Esophagus (tissue), 2 donors: Measurements from ENCODE around the gene CHST14. TPM values are rescaled to one million over a fixed set of nuclear protein-coding genes. Genes with fewer than 3 reads are reported as not detected.

Experiments
- H3K27ac ChIP-seq, 2 donors: one replicate each; pipeline ENCODE4 v1.5.1; 2013; ENCODE audit warnings: low read depth in 2 of 2, mild to moderate bottlenecking in 2 of 2, inconsistent platforms in 1 of 2, low read length in 1 of 2, moderate library complexity in 1 of 2
- H3K27me3 ChIP-seq, 2 donors: one replicate each; pipeline ENCODE4 v1.6.1; 2013; ENCODE audit warnings: low read length in 2 of 2, control low read depth in 1 of 2, mild to moderate bottlenecking in 1 of 2; ENCODE audit not compliant: insufficient read depth in 2 of 2, control insufficient read depth in 1 of 2
- H3K36me3 ChIP-seq, 2 donors: one replicate each; pipeline ENCODE4 v1.6.1; 2013; ENCODE audit warnings: low read length in 1 of 2; ENCODE audit not compliant: control insufficient read depth in 2 of 2, insufficient read depth in 2 of 2
- H3K4me1 ChIP-seq, 2 donors: one replicate each; pipeline ENCODE4 v1.6.1; 2013; ENCODE audit warnings: low read length in 1 of 2; ENCODE audit not compliant: control insufficient read depth in 2 of 2, insufficient read depth in 2 of 2
- H3K4me3 ChIP-seq, 2 donors: one replicate each; pipeline ENCODE4 v1.5.1; 2013; ENCODE audit warnings: low read length in 2 of 2, mild to moderate bottlenecking in 2 of 2, low read depth in 1 of 2, moderate library complexity in 1 of 2
- H3K9me3 ChIP-seq, 2 donors: one replicate each; pipeline ENCODE4 v1.6.1; 2013; ENCODE audit warnings: mild to moderate bottlenecking in 2 of 2, low read depth in 1 of 2, low read length in 1 of 2, moderate library complexity in 1 of 2; ENCODE audit not compliant: control insufficient read depth in 2 of 2, insufficient read depth in 1 of 2
- WGBS, 2 donors: extraction: QIAGEN DNeasy Blood & Tissue Kit; methylation state at CpG; one replicate each; pipeline ENCODE4 v1.1.7; 2013; 5-methylcytosine and 5-hydroxymethylcytosine counted together
- polyA plus RNA-seq, 2 donors: library from polyadenylated mRNA; stranded (reverse); fragments of 200-250 nt; gene quantifications; one replicate each; pipeline ENCODE4 v1.2.3, GENCODE V29; 2013
- donor health status: healthy with polysubstance abuse.
- donor health status: Bipolar disorder and iron deficiency.

The CHST14 gene
- polyA plus RNA-seq, 2 donors = 4.3 to 4.4 TPM

- Histone ChIP-seq H3K27me3 (no peaks in the 10 kb centered on the region), H3K27ac (no peak overlapping the region), H3K9me3 (no peaks in the 10 kb centered on the region), H3K4me3 (no peak overlapping the region), H3K36me3 (no peaks in the 10 kb centered on the region), H3K4me1 (no peaks in the 10 kb centered on the region)
- 67 to 75% methylated on average over 4 of the region's 4 CpGs for WGBS, 2 donors
These were observed 30.0 kb downstream of the CHST14 start for GRCh38 chr15:40500568-40501330.

- Histone ChIP-seq H3K9me3 (no peaks in the 10 kb centered on the region), H3K27ac (no peak overlapping the region), H3K36me3 (no peaks in the 10 kb centered on the region), H3K4me1 (no peaks in the 10 kb centered on the region), H3K4me3 (no peak overlapping the region), H3K27me3 (no peaks in the 10 kb centered on the region)
- WGBS, 2 donors = 70 to 75% methylated on average over 6 of the region's 6 CpGs
These were observed 30.7 kb downstream of the CHST14 start for GRCh38 chr15:40501487-40501886.

GRCh38 chr15:40506964-40507571 is 36.3 kb downstream of the CHST14 start:
- peak overlapping the region in 1 of 2 donors; percentile 23 for H3K4me3 ChIP-seq
- no peaks in the 10 kb centered on the region for H3K27me3 ChIP-seq
- H3K36me3 ChIP-seq = no peaks in the 10 kb centered on the region
- H3K4me1 ChIP-seq = peaks cover 8% of the 10 kb centered on the region in 2 donors
- H3K9me3 ChIP-seq = no peaks in the 10 kb centered on the region
- WGBS, 2 donors = 4 to 7% methylated on average over 29 to 30 of the region's 30 CpGs
- no peak overlapping the region for H3K27ac ChIP-seq

- Histone ChIP-seq H3K9me3 (no peaks in the 10 kb centered on the region), H3K27me3 (no peaks in the 10 kb centered on the region), H3K4me3 (no peak overlapping the region), H3K4me1 (peaks cover 9% of the 10 kb centered on the region in 2 donors), H3K36me3 (no peaks in the 10 kb centered on the region), H3K27ac (no peak overlapping the region)
- WGBS, 2 donors = 88 to 89% methylated on average over 1 of the region's 1 CpG
These were observed 37.4 kb downstream of the CHST14 start for GRCh38 chr15:40508216-40508615.

GRCh38 chr15:40510201-40510600 is 39.4 kb downstream of the CHST14 start:
- no peaks in the 10 kb centered on the region for H3K27me3 ChIP-seq
- no peak overlapping the region for H3K4me3 ChIP-seq
- no peaks in the 10 kb centered on the region for H3K36me3 ChIP-seq
- H3K9me3 ChIP-seq = no peaks in the 10 kb centered on the region
- H3K27ac ChIP-seq = no peak overlapping the region
- H3K4me1 ChIP-seq = peaks cover 9% of the 10 kb centered on the region in 2 donors
- 76 to 86% methylated on average over 2 of the region's 2 CpGs for WGBS, 2 donors

GRCh38 chr15:40511093-40511471 is 40.3 kb downstream of the CHST14 start:
- H3K9me3 ChIP-seq = no peaks in the 10 kb centered on the region
- peak overlapping the region; percentile 8 to 58 for H3K27ac ChIP-seq
- no peaks in the 10 kb centered on the region for H3K36me3 ChIP-seq
- H3K4me1 ChIP-seq = peaks cover 9% of the 10 kb centered on the region in 2 donors
- WGBS, 2 donors = 14 to 15% methylated on average over 22 of the region's 22 CpGs
- no peaks in the 10 kb centered on the region for H3K27me3 ChIP-seq
- H3K4me3 ChIP-seq = peak overlapping the region; percentile 57 to 70

GRCh38 chr15:40511472-40512133 is 40.8 kb downstream of the CHST14 start:
- H3K27me3 ChIP-seq = no peaks in the 10 kb centered on the region
- peaks cover 9% of the 10 kb centered on the region in 2 donors for H3K4me1 ChIP-seq
- 1 to 2% methylated on average over 57 to 61 of the region's 61 CpGs for WGBS, 2 donors
- peak overlapping the region; percentile 57 to 70 for H3K4me3 ChIP-seq
- no peaks in the 10 kb centered on the region for H3K36me3 ChIP-seq
- H3K9me3 ChIP-seq = no peaks in the 10 kb centered on the region
- peak overlapping the region; percentile 8 to 58 for H3K27ac ChIP-seq

- peaks cover 9% of the 10 kb centered on the region in 2 donors for H3K4me1 ChIP-seq
- WGBS, 2 donors = 90 to 92% methylated on average over 2 of the region's 2 CpGs
- no peak overlapping the region for H3K4me3 ChIP-seq
- H3K27me3 ChIP-seq = no peaks in the 10 kb centered on the region
- no peaks in the 10 kb centered on the region for H3K9me3 ChIP-seq
- no peak overlapping the region for H3K27ac ChIP-seq
- no peaks in the 10 kb centered on the region for H3K36me3 ChIP-seq
These were observed 41.7 kb downstream of the CHST14 start for GRCh38 chr15:40512440-40512839.

- peaks cover 9% of the 10 kb centered on the region in 2 donors for H3K4me1 ChIP-seq
- WGBS, 2 donors = 73 to 80% methylated on average over 5 of the region's 5 CpGs
- no peaks in the 10 kb centered on the region for H3K36me3 ChIP-seq
- no peaks in the 10 kb centered on the region for H3K9me3 ChIP-seq
- H3K27me3 ChIP-seq = no peaks in the 10 kb centered on the region
- no peak overlapping the region for H3K27ac ChIP-seq
- H3K4me3 ChIP-seq = no peak overlapping the region
These were observed 42.8 kb downstream of the CHST14 start for GRCh38 chr15:40513609-40514008.
